COLO829 (cell line): ENCODE results near the gene AP1M2.
A peak's percentile ranks its signal among the peaks of the same experiment; 100 is the strongest.
"Not testable (repeated sequence)": the region's sequence is repeated elsewhere in the genome, so short reads cannot be mapped to it uniquely, and the experiment has no call there.

Source experiments
- DNase-seq: peaks from one replicate; pipeline ENCODE4 v3.0.0; 2012; ENCODE audit warnings: low spot score

AP1M2 gene

DNA sequence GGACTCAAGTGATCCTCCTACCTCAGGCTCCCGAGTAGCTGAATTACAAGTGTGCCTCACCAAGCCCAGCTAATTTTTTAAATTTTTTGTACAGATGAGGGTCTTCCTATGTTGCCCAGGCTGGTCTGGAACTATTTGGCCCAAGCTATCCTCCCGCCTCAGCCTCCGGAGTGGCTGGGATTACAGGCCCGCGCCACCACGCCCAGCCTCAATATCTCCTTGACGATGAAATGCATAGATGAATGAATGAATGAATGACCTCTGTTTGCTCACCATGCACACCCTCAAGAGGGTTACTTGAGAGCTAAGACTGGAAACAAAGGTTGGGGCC lies 14.9 kb upstream of the AP1M2 start:
- DNase-seq = no peak

DNA sequence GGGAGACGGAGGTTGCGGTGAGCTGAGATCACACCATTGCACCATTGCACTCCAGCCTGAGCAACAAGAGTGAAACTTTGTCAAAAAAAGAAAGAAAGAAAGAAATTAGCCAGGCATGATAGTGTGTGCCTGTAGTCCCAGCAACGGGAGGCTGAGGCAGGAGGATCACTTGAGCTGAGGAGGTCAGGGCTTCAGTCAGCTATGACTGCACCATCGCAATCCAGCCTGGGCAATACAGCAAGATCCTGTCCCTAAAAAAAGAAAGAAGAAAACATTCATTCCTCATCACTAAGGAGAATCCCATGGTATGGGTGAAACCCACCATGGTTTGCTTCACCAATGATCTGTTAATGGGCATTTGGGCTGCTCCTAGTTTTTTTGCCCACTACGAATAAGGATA lies 13.0 kb upstream of the AP1M2 start:
- no peak for DNase-seq

DNA sequence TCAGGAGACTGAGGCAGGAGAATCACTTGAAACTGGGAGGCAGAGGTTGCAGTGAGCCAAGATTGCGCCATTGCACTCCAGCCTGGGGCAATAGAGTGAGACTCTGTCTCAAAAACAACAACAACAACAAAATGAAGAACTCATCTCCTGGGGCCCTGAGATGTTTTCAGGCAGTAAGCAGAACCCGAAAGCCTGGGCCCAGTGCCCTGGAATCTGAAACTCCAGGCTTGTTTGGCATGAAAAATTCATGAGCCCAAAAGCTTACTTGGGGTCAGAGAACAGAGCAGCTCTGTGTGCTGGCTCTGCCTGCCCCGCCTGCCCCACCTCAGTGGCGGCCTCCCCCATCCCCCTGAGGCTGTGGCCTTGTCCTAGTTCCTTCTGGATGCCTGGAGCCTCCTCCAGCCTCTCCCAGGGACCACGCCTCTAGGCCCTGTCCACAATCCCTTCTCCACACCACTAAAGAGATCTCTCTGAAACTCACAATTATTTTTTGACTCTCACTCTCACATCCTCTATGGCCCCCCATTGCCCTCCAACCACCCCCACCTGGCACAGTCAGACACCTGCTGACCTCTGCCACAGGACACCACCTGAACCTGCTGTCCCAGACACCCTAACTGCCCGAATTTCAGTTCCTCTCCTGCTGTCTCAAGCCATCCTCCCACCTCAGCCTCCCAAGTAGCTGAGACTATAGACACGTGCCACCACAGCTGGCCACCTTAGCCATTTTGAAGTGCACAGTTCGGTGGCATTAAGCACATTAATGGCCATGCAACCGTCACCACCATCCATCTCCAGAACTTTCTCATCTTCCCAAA lies 6.9 kb upstream of the AP1M2 start:
- DNase-seq = peak; percentile 75

DNA sequence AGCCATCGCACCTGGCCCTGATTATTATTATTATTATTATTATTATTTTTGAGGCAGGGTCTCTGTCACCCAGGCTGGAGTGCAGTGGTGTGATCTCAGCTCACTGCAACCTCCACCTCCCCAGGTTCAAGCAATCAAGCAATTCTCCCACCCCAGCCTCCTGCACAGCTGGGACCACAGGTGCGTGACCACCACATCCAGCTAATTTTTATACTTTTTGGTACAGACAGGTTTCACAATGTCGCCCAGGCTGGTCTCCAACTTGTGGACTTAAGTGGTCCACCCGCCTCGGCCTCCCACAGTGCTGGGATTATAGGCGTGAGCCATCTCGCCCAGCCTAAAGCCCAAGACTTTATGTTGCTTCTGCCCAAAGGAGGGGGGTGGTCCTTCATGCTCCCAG lies 6.0 kb upstream of the AP1M2 start:
- no peak for DNase-seq

DNA sequence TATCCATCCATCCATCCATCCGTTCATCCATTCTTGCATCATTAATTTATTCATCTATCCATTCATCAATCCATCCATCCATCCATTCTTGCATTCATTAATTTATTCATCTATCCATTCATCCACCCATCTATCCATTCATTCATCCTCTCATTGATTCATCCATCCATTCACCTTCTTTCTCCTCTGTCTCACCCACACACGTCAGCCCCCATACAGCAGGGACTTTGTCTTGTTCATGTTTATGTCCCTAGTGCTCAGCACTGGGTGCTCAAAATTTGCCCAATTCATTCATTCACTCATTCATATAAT lies 683 bp upstream of the AP1M2 start:
- DNase-seq = no peak

DNA sequence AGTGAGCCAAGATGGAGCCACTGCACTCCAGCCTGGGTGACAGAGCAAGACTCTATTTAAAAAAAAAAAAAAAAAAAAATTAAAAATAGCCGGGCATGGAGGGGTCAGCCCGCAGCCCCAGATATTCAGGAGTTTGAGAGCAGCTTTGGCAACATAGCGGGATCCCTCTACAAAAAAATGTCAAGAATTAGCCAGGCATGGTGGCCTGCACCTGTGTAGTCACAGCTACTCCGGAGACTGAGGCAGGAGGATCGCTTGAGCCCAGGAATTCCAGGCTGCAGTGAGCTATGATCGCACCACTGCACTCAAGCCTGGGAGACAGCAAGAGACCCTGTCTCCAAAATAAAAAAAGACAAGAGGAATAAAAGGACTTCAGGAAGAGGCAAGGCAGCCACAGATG lies 716 bp downstream of the AP1M2 start:
- no peak for DNase-seq

DNA sequence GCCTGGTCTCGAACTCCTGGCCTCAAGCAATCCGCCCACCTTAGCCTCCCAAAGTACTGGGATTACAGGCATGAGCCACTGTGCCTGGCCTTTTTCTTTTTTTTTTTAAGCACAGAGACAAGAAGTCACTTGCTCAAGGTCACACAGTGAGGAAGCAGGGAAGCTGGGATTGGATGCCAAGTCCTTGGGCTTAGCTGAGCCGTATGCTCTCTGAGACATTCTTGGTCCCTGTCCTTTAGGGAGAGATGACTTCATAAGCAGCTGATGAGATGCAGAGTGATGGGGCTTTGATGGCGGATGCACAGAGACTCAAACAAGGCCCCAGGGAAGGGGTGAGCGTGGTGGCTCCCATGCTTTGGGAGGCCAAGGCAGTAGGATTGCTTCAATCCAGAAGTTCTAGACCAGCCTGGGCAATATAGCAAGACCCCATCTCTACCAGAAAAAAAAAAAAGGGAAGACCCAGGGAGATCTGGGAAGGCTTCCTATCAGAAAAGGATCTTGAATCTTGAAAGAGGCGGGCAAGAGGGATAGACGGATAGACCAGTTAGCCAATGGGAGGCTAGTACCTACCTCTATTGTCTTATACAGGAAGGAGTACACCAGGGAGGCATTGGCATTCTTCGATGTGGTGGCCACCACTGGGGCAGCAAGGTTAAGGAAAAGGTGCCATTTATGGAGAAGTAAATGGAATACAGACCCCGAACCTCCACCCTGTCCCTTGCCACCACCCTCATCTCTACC lies 3.9 kb downstream of the AP1M2 start:
- no peak for DNase-seq

DNA sequence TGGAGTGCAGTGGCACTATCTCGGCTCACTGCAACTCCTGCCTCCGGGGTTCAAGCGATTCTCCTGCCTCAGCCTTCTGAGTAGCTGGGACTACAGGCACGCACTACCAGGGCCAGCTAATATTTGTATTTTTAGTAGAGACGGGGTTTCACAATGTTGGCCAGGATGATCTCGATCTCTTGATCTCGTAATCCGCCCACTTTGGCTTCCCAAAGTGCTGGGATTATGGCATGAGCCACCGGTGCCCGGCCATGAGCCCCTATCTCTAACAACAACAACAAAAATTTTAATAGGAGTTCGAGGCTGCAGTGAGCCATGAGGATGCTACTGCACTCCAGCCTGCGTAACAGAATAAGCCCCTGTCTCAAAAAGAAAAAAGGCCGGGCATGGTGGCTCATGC lies 5.0 kb downstream of the AP1M2 start:
- no peak for DNase-seq

DNA sequence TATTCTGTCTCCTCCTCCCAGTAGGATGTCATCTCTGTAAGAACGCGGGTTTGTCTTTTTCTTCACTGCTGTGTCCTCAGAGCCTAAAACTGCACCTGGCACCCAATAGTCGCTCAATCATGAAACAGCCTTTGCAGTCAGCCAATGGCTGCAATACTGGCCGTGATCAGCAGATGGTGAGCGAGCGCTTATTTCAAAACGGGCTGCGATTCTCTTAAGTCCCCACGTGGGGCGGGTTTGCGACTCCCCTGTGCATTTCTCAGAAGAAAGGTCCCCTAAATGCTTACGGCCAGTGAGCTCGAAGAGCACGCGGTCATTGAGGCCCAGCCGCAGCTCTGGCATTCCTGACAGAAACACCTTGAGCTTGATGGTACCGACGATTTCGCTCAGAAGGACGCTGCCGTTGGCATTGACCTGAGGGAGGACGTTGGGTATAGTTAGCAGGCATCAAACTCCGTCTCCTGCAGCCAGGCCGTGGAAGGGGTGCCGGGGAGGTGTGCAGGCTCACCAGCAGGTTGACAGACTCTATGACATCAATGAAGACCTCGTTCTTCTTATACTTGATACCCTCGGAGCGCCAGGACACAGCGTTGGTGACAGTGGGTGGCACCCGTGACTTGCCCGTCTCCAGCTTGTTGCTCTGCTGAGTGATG lies 6.0 kb downstream of the AP1M2 start:
- DNase-seq = peak; percentile 83

DNA sequence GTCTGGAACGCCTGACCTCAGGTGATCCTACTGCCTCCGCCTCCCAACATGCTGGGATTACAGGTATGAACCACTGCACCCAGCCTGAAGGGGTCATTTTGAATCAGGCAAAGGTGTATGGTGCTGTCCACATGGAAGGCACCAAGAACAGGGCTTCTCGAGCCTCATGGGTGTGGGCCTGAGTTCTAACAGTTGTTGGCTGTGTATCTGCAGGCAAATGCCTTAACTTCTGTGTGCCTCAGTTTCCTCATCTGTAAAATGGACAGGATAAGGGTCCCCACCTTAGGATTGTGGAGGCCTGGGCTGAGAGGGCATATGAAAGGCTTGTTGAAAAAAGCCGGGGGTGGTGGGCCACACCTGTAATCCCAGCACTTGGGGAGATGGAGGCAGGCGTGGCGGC lies 9.2 kb downstream of the AP1M2 start:
- no peak for DNase-seq

DNA sequence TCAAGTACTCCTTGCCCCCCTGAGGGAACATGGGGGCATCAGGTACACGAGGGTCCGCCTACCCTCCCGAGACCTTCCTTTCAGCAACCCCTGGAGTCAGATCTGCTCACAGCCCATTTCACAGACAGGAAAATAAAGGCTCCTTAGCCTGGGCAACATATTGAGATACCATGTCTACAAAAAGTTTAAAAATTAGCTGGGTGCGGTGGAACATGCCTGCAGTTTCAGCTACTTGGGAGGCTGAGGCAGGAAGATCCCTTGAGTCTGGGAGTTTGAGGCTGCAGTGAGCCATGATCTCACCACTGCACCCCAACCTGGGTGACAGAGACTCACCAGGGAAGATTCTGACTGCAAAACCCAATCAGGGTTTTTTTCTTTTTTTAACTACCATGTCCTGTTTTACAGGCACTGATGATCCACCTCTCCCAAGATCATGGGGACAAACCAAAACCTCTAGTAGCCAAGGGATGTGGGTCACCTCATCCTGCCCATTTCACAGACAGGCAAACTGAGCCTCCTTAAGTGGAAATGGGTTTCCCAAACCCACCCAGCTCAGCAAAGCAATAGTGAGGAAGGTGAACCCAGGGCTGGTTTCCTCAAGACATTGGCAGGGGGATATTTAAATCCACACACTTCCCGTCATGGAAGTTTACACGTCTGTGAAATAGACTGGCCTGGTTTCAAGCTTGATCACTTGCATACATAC lies 11.9 kb downstream of the AP1M2 start:
- no peak for DNase-seq

DNA sequence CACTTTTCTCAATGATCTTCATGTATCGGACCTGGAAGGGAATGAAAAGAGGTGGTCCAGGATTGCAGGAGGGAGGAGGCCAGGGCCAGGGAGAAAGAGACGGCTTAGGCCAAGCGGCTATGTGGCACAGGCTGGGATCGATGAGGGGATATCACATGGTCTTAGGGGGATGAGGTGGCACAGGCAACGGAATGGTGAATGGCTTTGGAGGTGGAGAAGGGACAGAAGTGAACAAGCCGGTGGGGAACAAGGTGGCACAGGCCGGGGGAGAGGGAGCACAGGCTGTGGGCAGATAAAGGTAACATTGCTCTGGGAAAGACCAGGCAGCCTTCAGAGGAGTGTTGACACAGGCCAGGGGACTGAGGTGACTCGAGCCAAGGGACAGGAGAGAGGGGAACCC lies 12.7 kb downstream of the AP1M2 start:
- no peak for DNase-seq

DNA sequence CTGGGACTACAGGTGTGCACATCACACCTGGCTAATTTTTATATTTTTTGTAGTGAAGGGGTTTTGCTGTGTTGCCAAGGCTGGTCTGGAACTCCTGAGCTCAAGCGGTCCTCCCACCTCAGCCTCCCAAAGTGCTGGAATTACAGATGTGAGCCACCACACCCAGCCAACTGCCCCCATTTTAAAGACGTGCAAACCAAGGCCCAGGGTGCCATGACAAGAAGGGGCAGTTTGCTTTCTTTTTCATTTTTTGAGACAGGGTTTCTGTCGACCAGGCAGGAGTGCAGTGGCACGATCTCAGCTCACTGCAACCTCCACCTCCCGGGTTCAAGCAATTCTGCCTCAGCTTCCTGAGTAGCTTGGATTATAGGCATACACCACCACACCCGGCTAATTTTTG lies 13.3 kb downstream of the AP1M2 start:
- DNase-seq = not testable (repeated sequence)

DNA sequence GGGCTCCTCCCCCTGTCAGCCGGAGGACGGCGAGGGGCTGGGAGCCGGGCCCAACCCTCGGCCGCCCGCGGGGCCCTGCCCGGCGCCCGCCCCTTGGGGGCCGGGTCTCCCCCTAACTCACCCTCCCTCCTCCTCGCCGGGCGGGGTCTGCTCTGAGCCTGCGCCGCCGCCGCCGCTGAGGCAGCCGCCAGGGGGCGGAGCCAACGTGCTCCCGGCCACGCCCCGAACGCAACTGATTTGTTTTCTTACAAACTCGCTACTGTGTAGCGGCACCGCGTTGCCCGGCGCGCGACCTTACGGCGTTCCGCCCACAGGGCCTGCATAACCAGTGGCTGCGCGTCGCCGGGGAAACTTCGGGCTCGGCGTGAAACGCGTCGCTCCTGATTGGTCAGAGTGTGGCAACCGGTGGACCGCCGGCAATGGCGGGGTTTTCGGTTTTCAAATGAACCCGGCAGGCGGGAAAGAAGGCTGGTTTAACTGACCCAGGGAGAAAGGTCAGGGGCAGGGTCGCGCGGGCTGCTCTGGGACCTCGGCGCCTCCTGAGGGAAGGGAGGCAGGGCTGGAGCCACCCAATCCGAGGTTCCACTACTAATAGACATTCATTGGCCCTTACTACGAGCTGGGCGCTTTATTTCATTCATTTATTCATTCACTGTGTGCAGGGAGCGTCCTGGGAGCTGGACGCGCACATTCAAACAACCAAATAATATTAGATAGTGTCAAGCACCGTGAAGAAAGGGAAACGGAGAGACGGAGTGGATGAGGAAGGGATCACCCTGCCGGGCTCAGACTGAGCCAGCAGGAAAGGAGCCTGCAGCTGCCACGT lies 18.1 kb downstream of the AP1M2 start, which contains the start of gene CDKN2D:
CDKN2D (minus strand) TSS at position 154 of the 826 bp plus-strand sequence. CDS start 326 bp downstream, outside the sequence.
- peak; percentile 92 for DNase-seq

DNA sequence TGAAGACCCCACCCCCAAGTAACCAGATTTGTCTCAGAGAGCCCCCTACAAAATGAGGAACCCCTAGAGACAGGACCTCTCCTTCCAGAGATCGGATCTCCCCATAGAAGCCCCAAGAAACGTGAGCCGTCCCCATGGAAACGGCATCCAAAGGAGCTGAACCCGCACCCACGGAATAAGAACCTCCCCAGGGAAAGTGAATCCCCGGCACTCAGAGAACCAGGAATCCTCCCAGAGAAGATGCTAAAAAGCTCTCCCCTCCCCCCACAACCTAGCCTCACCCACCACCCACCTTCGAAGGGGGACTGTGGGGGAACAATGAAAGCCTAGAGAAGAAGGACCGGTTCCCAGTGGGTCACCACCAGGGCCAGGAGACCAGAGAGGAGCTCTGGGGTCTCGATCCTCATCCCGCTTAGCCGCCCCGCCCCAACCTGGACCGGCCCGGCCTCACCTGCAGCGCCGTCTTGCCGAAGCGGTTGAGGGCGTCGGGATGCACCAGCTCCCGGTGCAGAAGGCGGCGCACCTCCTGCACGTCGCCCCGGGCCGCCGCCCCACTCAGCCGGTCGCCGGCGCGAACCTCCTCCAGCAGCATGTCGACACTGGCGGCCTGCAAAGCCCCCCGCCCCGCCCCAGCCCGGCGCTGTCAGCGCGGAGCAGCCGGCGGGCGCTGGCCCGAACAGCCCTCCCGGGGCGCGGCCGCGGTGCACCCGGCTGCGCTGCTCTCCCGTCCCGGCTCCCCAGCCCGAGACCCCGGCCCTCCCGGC lies 18.9 kb downstream of the AP1M2 start:
- no peak for DNase-seq

DNA sequence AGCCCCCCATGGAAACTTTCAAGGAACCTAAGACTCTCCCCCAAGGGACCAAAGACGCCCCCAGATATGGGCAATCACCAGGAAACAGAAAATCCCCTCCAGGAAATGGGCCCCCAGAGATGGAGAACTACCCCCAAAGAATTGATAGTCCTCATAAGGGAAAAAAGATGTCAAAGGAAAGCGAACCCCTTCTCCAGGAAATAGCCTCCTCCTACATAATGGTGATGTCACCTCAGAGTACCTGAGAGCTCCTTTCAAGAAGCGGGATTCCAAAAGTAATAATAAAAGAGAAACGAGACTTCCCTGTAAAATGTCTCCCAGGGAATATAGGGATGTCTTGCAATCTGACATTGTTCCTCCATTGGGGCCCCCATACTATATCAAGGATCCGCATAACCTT lies 19.5 kb downstream of the AP1M2 start:
- no peak for DNase-seq

DNA sequence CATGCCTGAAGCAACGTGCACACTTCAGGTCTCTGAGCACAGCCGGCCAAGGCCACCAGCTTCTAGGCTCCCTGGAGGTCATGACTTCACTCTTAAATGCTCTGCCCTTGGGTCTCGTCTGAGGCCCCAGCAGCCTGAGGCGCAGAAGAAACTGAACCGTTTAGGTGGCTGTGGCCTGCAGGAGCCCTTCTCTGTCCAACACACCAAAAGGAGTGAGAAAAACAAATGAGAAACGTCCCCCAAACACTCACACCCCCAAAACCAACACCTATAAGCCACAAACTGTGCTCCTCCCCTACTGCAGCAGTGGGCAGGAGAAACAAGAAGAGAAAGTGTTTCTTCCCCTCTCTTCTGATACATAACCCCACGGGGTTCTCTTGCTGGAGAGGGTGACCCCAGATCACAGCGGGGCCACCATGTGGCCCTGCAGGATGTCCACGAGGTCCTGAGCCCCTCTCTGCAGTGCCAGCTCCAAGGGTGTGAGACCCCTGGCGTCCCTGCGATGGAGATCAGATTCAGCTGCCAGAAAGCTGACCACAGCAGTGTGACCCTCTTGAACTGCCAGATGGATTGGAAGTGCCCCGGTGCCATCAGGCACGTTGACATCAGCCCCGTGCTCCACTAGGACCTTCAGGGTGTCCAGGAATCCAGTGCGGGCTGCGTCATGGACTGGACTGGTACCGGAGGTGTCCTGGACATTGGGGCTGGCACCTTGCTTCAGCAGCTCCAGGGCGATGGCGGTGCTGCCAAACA lies 20.3 kb downstream of the AP1M2 start:
- no peak for DNase-seq

DNA sequence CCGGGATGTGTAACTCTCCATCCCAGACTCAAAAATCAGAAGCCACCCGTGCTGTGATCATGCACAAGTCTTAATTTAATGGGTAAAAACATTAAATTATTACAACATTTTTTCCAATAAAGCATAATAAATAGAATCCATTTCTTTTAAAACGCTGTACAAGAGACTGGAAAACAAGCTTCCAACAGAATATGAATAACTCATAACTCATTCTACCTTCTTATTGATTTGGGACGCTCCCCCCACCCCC lies 20.8 kb downstream of the AP1M2 start:
- DNase-seq = no peak

DNA sequence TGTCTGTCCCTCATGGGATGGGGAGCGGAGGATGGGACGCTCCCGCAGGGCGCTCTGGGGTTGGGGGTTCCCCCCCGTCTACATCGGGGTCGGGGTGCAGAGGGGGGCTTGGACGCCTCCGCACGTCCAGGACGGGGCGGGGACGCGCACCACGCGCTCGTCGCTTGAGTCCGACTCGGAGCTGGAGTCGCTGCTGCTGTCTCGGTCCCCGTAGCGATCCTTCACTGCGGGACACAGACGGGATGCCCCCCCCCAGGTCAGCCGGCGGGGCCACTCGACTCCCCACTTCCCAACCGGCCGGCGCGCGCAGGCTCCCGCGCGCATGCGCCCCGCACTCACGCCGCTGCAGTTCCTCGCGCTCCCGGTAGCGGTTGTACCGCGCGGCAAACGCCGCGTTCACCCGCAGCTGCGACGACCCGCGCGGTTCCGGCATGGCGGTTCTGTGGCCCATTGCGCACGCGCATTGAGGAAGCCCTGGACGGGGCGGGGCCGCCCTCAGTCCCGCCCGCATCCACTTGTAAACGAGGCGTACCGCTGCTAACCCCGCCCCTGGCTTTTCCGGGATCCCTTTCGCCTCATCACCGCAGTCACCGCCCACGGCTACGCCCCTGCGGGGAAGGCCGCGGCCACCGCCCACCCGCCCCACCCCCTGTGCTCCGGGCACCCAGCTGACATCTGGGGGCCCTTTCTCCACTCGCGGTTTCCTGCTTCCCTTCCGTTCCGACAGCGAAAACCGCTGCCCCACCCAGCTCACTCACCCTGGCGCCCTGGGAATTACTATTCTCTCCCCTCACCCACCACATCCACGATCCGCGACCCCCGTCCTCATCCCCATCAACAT lies 21.3 kb downstream of the AP1M2 start, which contains the start of gene KRI1:
KRI1 (minus strand) TSS at position 444 of the 841 bp plus-strand sequence; CDS start at position 433, 11 bp downstream.
- peak; percentile 100 for DNase-seq
